HG02759 (cell line): ENCODE data around the gene ANKMY2.
A peak's percentile ranks its signal among the peaks of the same experiment; 100 is the strongest.
"Not testable (repeated sequence)": the region's sequence is repeated elsewhere in the genome, so short reads cannot be mapped to it uniquely, and the experiment has no call there.

Experiments
- ATAC-seq: cut with Tn5 transposase; IDR thresholded peaks from one replicate; pipeline ENCODE4 v1.9.1; 2021; ENCODE audit warnings: mild to moderate bottlenecking, moderate library complexity; ENCODE audit not compliant: unreplicated experiment

ANKMY2 gene

GRCh38 chr7:16659854-16660497 lies 14.4 kb upstream of the ANKMY2 start:
- ATAC-seq: not testable (repeated sequence)

- no peak for ATAC-seq
These were observed 12.2 kb upstream of the ANKMY2 start for GRCh38 chr7:16657656-16658279.

DNA sequence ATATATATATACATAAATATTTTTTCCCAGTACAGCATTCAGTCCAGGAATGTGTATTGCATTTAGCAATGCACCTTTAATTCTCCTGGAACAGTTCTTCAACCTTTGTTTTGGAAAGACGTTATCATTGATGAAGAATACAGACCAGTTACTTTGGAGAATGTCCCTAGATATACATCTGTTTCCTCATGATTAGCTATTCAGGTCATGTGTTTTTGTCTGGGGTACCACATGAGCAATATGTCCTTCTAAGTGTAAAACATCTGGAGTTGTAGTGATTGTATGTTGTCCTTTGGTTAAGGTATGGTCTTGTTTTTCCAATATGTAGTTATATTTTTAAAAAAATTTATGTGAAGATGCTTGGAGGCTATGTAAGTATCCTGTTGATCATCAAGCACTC lies 10.6 kb upstream of the ANKMY2 start:
- no peak for ATAC-seq

DNA sequence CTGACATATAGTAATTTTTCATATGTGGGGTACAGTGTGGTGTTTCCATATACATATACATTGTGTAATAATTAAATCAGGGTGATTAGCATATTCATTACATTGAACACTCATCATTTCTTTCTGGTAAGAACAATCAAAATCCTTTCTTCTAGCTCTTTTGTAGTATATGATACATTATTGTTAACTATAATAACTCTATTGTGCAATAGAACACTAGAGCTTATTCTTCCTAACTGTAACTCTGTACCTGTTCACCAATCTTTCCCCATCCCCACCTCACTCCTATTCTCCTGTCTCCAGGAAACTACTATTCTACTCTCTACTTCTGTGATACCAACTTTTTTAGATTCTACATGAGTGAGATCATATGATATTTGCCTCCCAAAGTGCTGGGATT lies 9.8 kb upstream of the ANKMY2 start:
- no peak for ATAC-seq

GRCh38 chr7:16652888-16653287 lies 7.3 kb upstream of the ANKMY2 start:
- no peak for ATAC-seq

GRCh38 chr7:16652240-16652583 lies 6.7 kb upstream of the ANKMY2 start:
- ATAC-seq: no peak

- no peak for ATAC-seq
These were observed 6.1 kb upstream of the ANKMY2 start for GRCh38 chr7:16651396-16652239.

DNA sequence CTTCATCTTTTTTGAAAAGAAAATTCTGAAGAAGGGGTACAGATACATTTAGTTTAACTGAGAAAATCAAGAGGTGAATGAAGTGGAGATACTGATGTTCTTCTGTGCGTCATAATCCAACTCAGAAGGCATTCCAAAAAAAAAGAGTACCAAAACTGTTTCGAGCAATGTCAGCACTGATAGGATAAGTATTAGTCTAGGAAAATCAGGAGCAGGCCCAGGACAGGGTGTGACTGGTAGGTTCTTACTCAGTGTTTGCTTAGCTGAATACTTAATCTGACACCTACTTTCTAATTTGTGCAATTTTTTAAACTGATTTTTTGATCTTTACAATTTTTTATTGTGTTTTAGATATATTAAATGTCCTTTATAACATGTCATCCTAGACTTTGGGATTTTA lies 4.7 kb upstream of the ANKMY2 start:
- no peak for ATAC-seq

GRCh38 chr7:16649196-16649595 lies 3.6 kb upstream of the ANKMY2 start:
- ATAC-seq: no peak

GRCh38 chr7:16648551-16648950 lies 3.0 kb upstream of the ANKMY2 start:
- ATAC-seq: no peak

- ATAC-seq: no peak
These were observed 1.9 kb upstream of the ANKMY2 start for GRCh38 chr7:16647435-16647960.

DNA sequence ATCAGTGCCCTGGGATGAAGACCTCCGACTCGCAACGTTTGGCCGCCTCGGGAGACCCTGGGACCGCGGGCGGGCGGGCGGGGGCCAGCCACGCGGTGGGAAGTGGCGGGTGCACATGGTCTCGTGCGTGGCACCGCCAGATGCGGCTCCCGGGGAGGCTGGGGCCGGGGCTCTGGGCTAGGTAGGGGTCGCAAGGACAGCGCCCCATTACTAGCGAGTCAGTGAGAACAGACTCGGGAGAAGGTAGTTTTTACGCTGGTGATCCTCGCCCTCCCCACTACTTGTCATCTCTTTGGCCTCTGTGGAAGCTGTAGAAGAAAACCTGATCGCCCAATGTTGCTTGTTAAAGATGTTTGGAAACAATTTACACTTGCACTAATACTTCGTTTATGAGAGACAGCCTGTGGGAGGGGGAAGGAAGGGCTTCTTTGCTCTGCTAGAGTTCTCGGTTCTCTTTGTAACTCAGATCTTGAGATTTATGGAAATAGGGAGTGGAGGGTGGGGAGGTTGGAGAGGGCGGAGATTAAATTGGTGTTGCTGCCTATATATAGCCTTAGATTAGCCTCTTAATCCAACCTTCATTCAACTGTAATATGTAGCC lies 1.0 kb upstream of the ANKMY2 start:
- ATAC-seq: no peak

- ATAC-seq: peak; percentile 0
These were observed 640 bp downstream of the ANKMY2 start for GRCh38 chr7:16644636-16645592.

DNA sequence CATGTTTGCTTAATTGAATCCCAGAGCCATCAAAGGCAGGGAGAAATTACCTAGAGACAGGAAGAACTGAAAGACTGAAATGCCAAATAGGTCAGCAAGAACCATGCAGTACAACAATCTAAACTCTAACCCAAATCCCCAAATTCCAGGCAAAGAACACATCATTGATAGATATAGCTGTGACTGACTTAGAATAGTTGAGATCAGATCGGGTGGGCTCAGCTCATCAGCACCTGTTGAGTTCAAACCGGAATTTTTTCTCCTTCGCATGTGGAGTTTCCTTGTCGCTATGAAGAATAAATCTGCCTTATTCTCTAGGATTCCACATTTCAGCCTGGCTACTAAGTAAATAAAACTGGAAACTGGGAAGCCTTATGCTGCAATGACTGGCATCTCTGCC lies 1.4 kb downstream of the ANKMY2 start:
- no peak for ATAC-seq

DNA sequence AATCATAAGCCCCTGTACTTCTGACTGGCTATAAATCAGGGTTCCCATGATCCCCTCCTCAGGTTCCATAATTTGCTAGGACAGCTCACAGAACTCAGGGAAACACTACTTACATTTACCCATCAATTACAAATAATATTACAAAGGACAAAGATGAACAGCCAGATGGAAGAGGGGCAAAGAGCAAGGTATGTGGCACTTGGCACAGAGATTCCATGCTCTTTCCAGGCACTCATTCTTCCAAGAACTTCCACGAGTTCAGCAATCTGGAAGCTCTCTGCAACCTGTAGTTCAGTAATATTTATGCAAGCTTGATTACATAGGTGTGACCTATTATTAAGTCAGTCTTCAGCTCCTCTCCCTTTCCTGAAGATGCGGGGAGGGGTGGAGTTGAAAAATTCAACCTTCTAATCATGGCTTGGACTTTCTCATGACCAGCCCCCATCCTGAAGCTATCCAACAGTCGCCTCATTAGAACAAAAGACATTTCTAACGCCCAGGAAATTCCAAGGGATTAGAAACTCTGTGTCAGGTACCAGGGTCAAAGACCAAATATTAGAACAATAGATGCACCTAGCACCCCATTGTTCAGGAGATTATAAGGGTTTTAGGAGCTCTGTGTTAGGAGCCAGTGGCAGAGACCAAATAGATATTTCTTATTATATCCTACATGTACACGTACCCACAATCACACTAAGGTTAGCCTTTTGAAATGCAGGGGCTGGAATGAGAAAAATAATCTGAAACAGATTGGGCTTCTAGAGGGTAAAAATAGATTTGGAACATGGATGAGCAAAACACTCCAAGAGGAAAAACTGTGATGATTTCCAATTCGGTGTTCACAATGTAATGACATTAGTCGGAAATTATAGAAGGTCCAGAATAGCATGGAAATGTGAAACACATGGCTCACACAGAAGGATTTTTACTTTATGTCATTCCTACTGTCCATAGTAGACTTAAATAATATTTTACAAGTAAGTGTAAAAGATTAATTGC lies 7.0 kb downstream of the ANKMY2 start:
- no peak for ATAC-seq

DNA sequence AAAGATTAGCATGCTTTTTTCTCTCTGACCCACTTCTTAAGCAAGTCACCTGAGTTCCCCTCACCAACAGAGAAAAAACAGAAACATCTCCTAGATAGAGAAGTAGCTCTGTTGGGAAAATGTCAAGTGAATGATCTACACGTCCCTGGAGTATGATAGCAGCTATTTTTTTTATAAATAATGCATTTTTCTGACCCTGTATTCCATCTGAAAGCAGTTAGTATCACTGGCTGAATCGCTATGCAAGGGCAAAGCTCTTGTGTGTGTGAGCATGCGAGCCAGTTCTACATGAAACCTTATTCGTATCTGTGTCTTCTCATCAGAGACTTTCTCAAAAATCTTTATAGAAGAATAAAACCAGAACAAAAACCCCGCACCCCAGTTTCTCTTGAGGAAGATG lies 8.2 kb downstream of the ANKMY2 start:
- no peak for ATAC-seq

- no peak for ATAC-seq
These were observed 8.9 kb downstream of the ANKMY2 start for GRCh38 chr7:16636555-16637101.

DNA sequence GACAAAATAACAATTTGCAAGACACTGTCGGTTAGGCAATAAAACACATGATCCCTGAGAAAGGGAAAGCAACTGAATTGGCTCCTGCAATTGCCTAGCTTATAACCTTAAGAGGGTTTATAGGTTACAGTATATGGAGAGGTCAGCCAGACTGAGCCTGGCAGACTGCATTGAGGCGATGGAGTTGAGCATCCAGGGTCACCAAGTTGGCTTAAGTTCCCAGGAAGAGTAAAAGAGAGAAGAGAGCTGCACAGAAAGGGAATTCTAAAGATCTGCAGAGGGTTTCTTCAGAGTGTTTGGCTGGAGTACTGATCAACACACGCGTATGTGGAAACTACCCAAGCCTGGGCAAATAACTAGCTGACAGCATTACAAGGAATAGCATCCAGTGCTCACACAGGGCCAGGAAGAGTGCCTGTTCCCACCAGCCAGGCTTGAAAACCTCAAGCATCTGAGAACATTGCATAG lies 11.2 kb downstream of the ANKMY2 start:
- no peak for ATAC-seq

DNA sequence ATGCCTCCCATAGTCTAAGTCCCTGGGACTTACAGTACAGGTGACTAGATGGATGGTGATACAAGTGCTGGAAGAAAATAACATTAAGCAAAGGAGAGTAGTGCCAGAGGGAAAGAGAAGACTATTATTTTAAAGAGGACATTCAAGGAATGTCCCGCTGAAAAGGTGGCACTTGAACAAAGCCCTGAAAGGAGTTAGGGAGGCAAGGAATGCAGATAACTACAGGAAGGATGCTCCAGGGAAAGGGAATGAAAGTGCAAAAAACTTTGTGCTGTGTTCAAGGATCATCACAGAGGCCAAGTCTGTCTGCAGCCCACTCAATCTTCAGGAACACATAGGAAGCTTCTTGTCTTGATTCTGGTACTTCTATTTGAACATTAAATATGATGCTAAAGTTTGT lies 14.9 kb downstream of the ANKMY2 start:
- no peak for ATAC-seq
